ENCODE results near the gene HDHD5. TPM values are rescaled to one million over a fixed set of nuclear protein-coding genes. Genes with fewer than 3 reads are reported as not detected.

HDHD5 gene
- total RNA-seq, 1 donor from 2014 or later: 39.7 TPM

DNA sequence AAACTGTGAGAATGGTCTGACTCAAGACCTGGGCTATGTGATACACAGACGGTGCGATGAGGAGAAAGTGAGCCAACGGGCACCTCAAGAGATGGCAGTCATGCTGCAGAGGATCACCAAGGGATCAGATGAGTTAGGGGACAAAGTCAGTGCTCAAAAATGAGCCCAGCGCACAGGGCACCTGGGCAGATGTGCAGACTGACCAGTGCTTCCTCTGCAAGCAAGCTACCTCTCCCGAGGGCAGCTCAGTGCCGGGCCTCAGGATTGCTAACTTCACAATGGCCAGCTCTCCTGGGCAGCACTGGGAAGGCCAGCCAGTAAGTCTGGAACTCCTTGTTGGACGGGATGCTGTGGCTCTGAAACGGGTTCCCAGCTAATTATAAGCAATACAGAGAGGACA lies 15.3 kb downstream of the HDHD5 start:
- Mint-ChIP-seq H3K27ac (no peak overlapping the region), H3K36me3 (peaks cover 21% of the 10 kb centered on the region), H3K9me3 (no peaks in the 10 kb centered on the region), H3K27me3 (ENCODE audit: insufficient read depth, low read depth) (no peaks in the 10 kb centered on the region), H3K4me1 (no peaks in the 10 kb centered on the region), H3K4me3 (no peak overlapping the region)
- DNase-seq (ENCODE audit: low spot score): no peak
- Histone ChIP-seq H3K27ac (no peak overlapping the region), H3K4me1 (no peaks in the 10 kb centered on the region), H3K9ac (no peak overlapping the region), H3K4me2 (no peak overlapping the region), H3K36me3 (no peaks in the 10 kb centered on the region), H3K4me3 (no peak overlapping the region), H3K9me3 (ENCODE audit: low read depth) (no peaks in the 10 kb centered on the region), H3K79me2 (ENCODE audit: low read depth) (peaks cover 12% of the 10 kb centered on the region), H2AFZ (replicated peaks) (no peak overlapping the region), H4K20me1 (ENCODE audit: low read depth) (peaks cover 14% of the 10 kb centered on the region), H3F3A (ENCODE audit: low read depth) (no peaks in the 10 kb centered on the region), H3K27me3 (no peaks in the 10 kb centered on the region)
- TF ChIP-seq CTCF (IDR thresholded peaks at IDR 0.05) (no peak), EZH2 (IDR thresholded peaks at IDR 0.05) (no peak), EZH2phosphoT487 (IDR thresholded peaks at IDR 0.05) (no peak)

DNA sequence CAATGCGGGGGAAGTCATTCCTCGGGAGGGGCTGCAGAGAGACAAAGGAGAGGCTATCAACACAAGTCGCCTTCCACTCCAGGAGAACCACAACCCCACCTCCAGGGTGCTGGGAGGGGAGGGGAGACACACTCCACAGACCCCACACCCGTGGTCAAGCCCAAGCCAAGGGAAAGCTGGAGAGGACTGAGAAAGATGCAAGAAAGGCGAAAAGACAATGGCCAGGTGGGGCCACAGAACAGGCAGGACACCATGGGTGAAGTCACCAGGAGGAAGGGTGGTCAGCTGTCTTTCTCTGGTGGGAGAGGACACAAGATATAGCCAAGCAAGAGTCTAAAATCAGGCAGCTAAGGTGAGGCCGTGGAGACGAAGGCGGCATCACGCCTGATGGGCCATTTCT lies 16.0 kb downstream of the HDHD5 start:
- no peak for DNase-seq (ENCODE audit: low spot score)

GRCh38 chr22:17140826-17141766 lies 18.0 kb downstream of the HDHD5 start:
- Histone ChIP-seq H3K36me3 (no peaks in the 10 kb centered on the region), H3K79me2 (ENCODE audit: low read depth) (no peaks in the 10 kb centered on the region), H3K9me3 (ENCODE audit: low read depth) (no peaks in the 10 kb centered on the region), H3K4me3 (no peak overlapping the region), H3K9ac (no peak overlapping the region), H4K20me1 (ENCODE audit: low read depth) (peaks cover 15% of the 10 kb centered on the region), H3K4me2 (no peak overlapping the region), H2AFZ (replicated peaks) (no peak overlapping the region), H3K4me1 (no peaks in the 10 kb centered on the region), H3K27ac (no peak overlapping the region), H3F3A (ENCODE audit: low read depth) (no peaks in the 10 kb centered on the region), H3K27me3 (no peaks in the 10 kb centered on the region)
- DNase-seq (ENCODE audit: low spot score): no peak
- TF ChIP-seq EZH2phosphoT487 (IDR thresholded peaks at IDR 0.05): no peak
- TF ChIP-seq EZH2 (IDR thresholded peaks at IDR 0.05): no peak
- no peak for TF ChIP-seq CTCF (IDR thresholded peaks at IDR 0.05)
- no peaks in the 10 kb centered on the region for H3K9me3 Mint-ChIP-seq
- H3K27ac Mint-ChIP-seq: no peak overlapping the region
- H3K4me1 Mint-ChIP-seq: no peaks in the 10 kb centered on the region
- no peak overlapping the region for H3K4me3 Mint-ChIP-seq
- no peaks in the 10 kb centered on the region for H3K27me3 Mint-ChIP-seq (ENCODE audit: insufficient read depth, low read depth)
- H3K36me3 Mint-ChIP-seq: peaks cover 24% of the 10 kb centered on the region

More for the DNA sequence above, 16.0 kb downstream of the HDHD5 start:
- H3K36me3 ChIP-seq: no peaks in the 10 kb centered on the region
- peaks cover 5% of the 10 kb centered on the region for H3K79me2 ChIP-seq (ENCODE audit: low read depth)
- H3K4me1 ChIP-seq: no peaks in the 10 kb centered on the region
- Mint-ChIP-seq H3K36me3 (peaks cover 21% of the 10 kb centered on the region), H3K4me1 (no peaks in the 10 kb centered on the region), H3K27ac (no peak overlapping the region), H3K27me3 (ENCODE audit: insufficient read depth, low read depth) (no peaks in the 10 kb centered on the region), H3K4me3 (no peak overlapping the region), H3K9me3 (no peaks in the 10 kb centered on the region)
- TF ChIP-seq EZH2phosphoT487 (IDR thresholded peaks at IDR 0.05): no peak
- TF ChIP-seq EZH2 (IDR thresholded peaks at IDR 0.05): no peak
- no peak for TF ChIP-seq CTCF (IDR thresholded peaks at IDR 0.05)
- no peak overlapping the region for H3K9ac ChIP-seq
- no peak overlapping the region for H3K27ac ChIP-seq
- H3K4me3 ChIP-seq: no peak overlapping the region
- H3K4me2 ChIP-seq: no peak overlapping the region
- H3F3A ChIP-seq (ENCODE audit: low read depth): no peaks in the 10 kb centered on the region
- H3K27me3 ChIP-seq: no peaks in the 10 kb centered on the region
- H4K20me1 ChIP-seq (ENCODE audit: low read depth): peaks cover 11% of the 10 kb centered on the region
- no peak overlapping the region for H2AFZ ChIP-seq (replicated peaks)
- H3K9me3 ChIP-seq (ENCODE audit: low read depth): no peaks in the 10 kb centered on the region

Measured in neural progenitor cell (in vitro differentiated cells).